Measurements from ENCODE around the gene CDKL1.

DNA sequence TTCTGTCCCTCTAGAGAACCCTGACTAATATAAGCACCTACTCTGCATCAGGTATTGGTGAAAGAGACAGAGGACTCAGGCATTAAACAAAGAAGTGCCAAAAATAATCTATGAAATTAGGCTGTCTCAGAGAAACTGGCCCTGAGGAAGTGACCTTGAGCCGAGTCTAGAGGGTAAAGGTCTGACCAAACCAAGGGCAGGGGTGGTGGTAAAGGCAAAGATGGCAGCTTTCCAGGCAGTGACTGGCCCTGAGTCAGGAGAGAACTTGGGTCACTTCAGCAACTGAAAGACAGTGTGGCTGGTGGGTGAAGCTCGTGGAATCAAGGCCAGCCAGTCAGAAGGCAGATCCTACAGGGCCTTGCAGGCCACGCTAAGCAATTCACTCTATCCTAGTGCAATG is 30.6 kb downstream of the CDKL1 start:
- TF ChIP-seq PHF21A (CRISPR knock-in tag; IDR thresholded peaks at IDR 0.05) = no peak
- no peak for TF ChIP-seq EED (CRISPR knock-in tag; IDR thresholded peaks at IDR 0.05)
- no peak for TF ChIP-seq EP300 (IDR thresholded peaks at IDR 0.05; ENCODE audit: low read depth in 2 of 2, low read length in 2 of 2)
- no peak for TF ChIP-seq EP300 (CRISPR knock-in tag; IDR thresholded peaks at IDR 0.05; ENCODE audit: borderline replicate concordance)
- no peak for TF ChIP-seq PHF8 (CRISPR knock-in tag; IDR thresholded peaks at IDR 0.05)
- TF ChIP-seq IRF2 (CRISPR knock-in tag; IDR thresholded peaks at IDR 0.05) = no peak
- TF ChIP-seq, protein P1, sequence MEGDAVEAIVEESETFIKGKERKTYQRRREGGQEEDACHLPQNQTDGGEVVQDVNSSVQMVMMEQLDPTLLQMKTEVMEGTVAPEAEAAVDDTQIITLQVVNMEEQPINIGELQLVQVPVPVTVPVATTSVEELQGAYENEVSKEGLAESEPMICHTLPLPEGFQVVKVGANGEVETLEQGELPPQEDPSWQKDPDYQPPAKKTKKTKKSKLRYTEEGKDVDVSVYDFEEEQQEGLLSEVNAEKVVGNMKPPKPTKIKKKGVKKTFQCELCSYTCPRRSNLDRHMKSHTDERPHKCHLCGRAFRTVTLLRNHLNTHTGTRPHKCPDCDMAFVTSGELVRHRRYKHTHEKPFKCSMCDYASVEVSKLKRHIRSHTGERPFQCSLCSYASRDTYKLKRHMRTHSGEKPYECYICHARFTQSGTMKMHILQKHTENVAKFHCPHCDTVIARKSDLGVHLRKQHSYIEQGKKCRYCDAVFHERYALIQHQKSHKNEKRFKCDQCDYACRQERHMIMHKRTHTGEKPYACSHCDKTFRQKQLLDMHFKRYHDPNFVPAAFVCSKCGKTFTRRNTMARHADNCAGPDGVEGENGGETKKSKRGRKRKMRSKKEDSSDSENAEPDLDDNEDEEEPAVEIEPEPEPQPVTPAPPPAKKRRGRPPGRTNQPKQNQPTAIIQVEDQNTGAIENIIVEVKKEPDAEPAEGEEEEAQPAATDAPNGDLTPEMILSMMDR (CRISPR knock-in tag; IDR thresholded peaks at IDR 0.05) = no peak
- TF ChIP-seq, protein P2, sequence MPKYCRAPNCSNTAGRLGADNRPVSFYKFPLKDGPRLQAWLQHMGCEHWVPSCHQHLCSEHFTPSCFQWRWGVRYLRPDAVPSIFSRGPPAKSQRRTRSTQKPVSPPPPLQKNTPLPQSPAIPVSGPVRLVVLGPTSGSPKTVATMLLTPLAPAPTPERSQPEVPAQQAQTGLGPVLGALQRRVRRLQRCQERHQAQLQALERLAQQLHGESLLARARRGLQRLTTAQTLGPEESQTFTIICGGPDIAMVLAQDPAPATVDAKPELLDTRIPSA (CRISPR knock-in tag; IDR thresholded peaks at IDR 0.05; ENCODE audit: borderline replicate concordance) = no peak
- no peak for TF ChIP-seq POLR2A (IDR thresholded peaks at IDR 0.05; ENCODE audit: insufficient read depth in 1 of 2, low read depth in 2 of 2, low read length in 2 of 2)
